ENCODE measurements around the gene WFDC2. TPM values are rescaled to one million over a fixed set of nuclear protein-coding genes. Genes with fewer than 3 reads are reported as not detected.

Gene WFDC2
- total RNA-seq, 1 donor from 2014 or later: not detected

DNA sequence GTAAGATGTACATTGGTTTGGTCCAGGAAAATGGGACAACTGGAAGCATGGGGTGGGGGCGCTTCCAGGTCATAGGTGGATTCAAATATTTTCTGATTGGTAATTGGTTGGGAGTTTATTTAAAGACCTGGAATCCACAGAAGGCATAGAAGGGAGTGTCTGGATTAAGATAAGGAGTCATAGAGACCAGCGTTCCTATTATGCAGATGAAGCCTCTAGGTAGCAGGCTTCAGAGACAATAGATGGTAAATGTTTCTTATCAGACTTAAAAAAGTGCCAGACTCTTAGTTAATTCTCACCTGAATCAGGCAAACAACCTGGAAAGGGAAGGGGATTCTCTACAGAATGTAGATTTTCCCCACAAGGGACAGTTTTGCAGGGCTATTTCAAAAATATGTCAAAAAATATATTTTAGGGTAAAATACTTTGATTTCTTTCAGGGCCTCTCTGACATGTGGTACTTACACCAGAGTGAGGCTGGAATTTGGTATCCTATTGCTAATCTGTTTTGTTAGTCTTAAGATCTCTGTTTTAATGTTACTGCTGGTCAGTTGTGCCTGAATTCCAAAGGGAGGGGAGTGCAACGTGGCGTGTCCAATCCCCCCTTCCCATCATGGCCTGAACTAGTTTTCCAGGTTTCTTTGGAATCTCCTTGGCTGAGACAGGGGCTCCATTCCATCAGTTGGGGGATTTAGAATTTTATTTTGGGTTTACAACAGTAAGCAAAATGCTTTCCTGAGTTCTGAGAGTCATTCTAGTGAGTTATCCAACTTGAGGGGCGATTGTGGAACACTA, 28.5 kb upstream of the WFDC2 start:
- no peak for DNase-seq (ENCODE audit: low spot score)
- Mint-ChIP-seq H3K9me3 (no peaks in the 10 kb centered on the region), H3K4me1 (ENCODE audit: low read depth) (peaks cover 38% of the 10 kb centered on the region), H3K4me3 (no peak overlapping the region), H3K27me3 (ENCODE audit: insufficient read depth) (peaks cover 11% of the 10 kb centered on the region), H3K27ac (no peak overlapping the region), H3K36me3 (ENCODE audit: low read depth) (peaks cover 2% of the 10 kb centered on the region)
- intact Hi-C loops (cut with micrococcal nuclease): no loop called here

GRCh38 chr20:45441746-45442145, 27.8 kb upstream of the WFDC2 start:
- intact Hi-C loops (cut with micrococcal nuclease): no loop called here
- H3K36me3 Mint-ChIP-seq (ENCODE audit: low read depth): no peaks in the 10 kb centered on the region
- H3K9me3 Mint-ChIP-seq: no peaks in the 10 kb centered on the region
- no peak overlapping the region for H3K27ac Mint-ChIP-seq
- DNase-seq (ENCODE audit: low spot score): no peak
- no peak overlapping the region for H3K4me3 Mint-ChIP-seq
- H3K4me1 Mint-ChIP-seq (ENCODE audit: low read depth): peaks cover 34% of the 10 kb centered on the region
- peaks cover 13% of the 10 kb centered on the region for H3K27me3 Mint-ChIP-seq (ENCODE audit: insufficient read depth)

DNA sequence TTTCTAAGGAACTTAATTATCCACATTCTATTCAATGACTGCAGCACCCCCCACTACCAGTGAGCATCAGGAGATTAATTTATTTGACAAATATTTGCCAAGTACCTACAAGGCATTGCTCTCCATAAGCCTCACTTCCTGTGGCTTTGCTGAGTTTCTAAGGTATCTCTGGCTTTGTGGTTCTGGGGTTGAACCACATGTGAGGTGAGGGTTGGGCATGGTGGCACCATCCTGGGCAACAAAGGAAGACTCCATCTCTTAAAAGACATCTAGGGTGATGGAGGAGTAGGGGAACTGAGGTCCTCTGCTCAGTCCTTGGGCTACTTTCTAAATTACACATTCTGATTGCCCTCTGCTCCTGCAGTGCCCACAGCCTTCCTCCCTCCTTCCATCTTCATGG, 25.5 kb upstream of the WFDC2 start:
- H3K4me1 Mint-ChIP-seq (ENCODE audit: low read depth): peaks cover 33% of the 10 kb centered on the region
- H3K9me3 Mint-ChIP-seq: no peaks in the 10 kb centered on the region
- no peaks in the 10 kb centered on the region for H3K36me3 Mint-ChIP-seq (ENCODE audit: low read depth)
- no peak overlapping the region for H3K4me3 Mint-ChIP-seq
- H3K27me3 Mint-ChIP-seq (ENCODE audit: insufficient read depth): peaks cover 13% of the 10 kb centered on the region
- intact Hi-C loops (cut with micrococcal nuclease): no loop called here
- DNase-seq (ENCODE audit: low spot score): peak; percentile 19
- H3K27ac Mint-ChIP-seq: no peak overlapping the region

DNA sequence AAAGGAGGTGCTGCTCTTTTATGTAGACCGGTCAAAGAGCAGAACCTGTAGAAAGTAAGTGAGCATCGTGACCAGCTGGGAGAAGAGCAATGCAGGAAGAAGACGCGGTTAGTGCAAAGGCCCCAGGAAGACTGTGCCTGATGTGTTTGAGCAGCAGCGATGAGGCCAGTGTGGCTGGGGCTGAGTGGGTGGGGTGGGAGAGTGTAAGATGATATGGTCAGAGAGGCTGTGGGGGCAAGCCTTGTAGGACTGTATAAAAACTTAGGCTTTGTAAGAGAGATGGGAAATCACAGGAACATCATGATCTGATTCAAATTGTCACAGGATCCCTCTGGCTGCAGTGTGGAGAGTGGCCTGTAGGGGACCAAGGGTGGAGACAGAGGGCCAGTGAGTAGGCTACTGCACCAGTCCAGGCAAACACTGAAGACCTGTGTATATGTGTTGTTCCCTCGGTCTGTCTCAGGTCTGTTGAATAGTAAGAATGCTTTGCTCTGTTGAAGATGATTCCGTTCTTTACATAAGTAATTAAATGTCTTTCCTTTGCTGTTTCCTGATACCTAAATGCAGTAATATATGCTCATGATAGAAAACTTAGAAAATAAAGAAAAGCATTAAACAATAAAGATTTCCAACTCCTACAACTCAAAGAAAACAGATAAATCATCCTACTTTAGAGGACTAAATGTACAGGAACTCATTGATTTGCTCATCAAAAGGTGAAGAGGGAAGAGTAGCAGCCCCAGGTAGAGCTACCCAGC, 23.6 kb upstream of the WFDC2 start:
- Mint-ChIP-seq H3K27ac (no peak overlapping the region), H3K36me3 (ENCODE audit: low read depth) (no peaks in the 10 kb centered on the region), H3K4me1 (ENCODE audit: low read depth) (peaks cover 33% of the 10 kb centered on the region), H3K27me3 (ENCODE audit: insufficient read depth) (peaks cover 13% of the 10 kb centered on the region), H3K9me3 (no peaks in the 10 kb centered on the region), H3K4me3 (no peak overlapping the region)
- intact Hi-C loops (cut with micrococcal nuclease): no loop called here
- DNase-seq (ENCODE audit: low spot score): peak; percentile 19

GRCh38 chr20:45448270-45448669, 21.3 kb upstream of the WFDC2 start:
- Mint-ChIP-seq H3K36me3 (ENCODE audit: low read depth) (no peaks in the 10 kb centered on the region), H3K9me3 (no peaks in the 10 kb centered on the region), H3K27me3 (ENCODE audit: insufficient read depth) (peaks cover 13% of the 10 kb centered on the region), H3K4me1 (ENCODE audit: low read depth) (peaks cover 33% of the 10 kb centered on the region), H3K27ac (no peak overlapping the region), H3K4me3 (no peak overlapping the region)
- no peak for DNase-seq (ENCODE audit: low spot score)
- intact Hi-C loops (cut with micrococcal nuclease): no loop called here

DNA sequence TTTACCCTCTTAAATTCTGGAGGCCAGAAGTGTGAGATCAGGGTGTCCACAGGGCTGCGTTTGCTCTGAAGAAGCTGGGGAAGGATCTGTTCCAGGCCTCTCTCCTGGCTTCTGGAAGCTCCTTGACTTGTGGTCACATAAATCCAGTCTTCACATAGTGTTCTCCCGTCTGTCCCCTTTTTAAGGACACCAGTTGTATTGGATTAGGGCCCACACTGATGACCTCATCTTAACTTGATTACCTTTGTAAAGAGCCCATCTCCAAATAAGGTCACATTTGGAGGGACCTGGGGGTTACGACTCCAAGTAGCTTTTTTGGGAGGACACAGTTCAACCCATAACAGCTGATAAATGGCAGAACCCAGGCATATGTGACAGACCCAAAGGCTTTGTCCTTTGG, 20.0 kb upstream of the WFDC2 start:
- Mint-ChIP-seq H3K27me3 (ENCODE audit: insufficient read depth) (peaks cover 8% of the 10 kb centered on the region), H3K9me3 (no peaks in the 10 kb centered on the region), H3K4me1 (ENCODE audit: low read depth) (peaks cover 22% of the 10 kb centered on the region), H3K27ac (no peak overlapping the region), H3K36me3 (ENCODE audit: low read depth) (no peaks in the 10 kb centered on the region), H3K4me3 (no peak overlapping the region)
- DNase-seq (ENCODE audit: low spot score): no peak
- intact Hi-C loops (cut with micrococcal nuclease): no loop called here

- H3K27me3 Mint-ChIP-seq (ENCODE audit: insufficient read depth): peaks cover 8% of the 10 kb centered on the region
- intact Hi-C loops (cut with micrococcal nuclease): loop anchor here (1.0 kb wide), 3 partner anchors 76 to 131 kb away; partner anchors contain the start of gene SYS1
- H3K4me3 Mint-ChIP-seq: no peak overlapping the region
- no peak overlapping the region for H3K27ac Mint-ChIP-seq
- peaks cover 15% of the 10 kb centered on the region for H3K4me1 Mint-ChIP-seq (ENCODE audit: low read depth)
- DNase-seq (ENCODE audit: low spot score): no peak
- no peaks in the 10 kb centered on the region for H3K9me3 Mint-ChIP-seq
- no peaks in the 10 kb centered on the region for H3K36me3 Mint-ChIP-seq (ENCODE audit: low read depth)
Observed at GRCh38 chr20:45450097-45450818, 19.3 kb upstream of the WFDC2 start.

GRCh38 chr20:45452238-45452637, 17.3 kb upstream of the WFDC2 start:
- H3K36me3 Mint-ChIP-seq (ENCODE audit: low read depth): no peaks in the 10 kb centered on the region
- no peaks in the 10 kb centered on the region for H3K9me3 Mint-ChIP-seq
- peaks cover 2% of the 10 kb centered on the region for H3K27me3 Mint-ChIP-seq (ENCODE audit: insufficient read depth)
- H3K27ac Mint-ChIP-seq: no peak overlapping the region
- H3K4me3 Mint-ChIP-seq: no peak overlapping the region
- H3K4me1 Mint-ChIP-seq (ENCODE audit: low read depth): peaks cover 5% of the 10 kb centered on the region
- no peak for DNase-seq (ENCODE audit: low spot score)
- intact Hi-C loops (cut with micrococcal nuclease): no loop called here

GRCh38 chr20:45452772-45453691, 16.5 kb upstream of the WFDC2 start:
- Mint-ChIP-seq H3K36me3 (ENCODE audit: low read depth) (no peaks in the 10 kb centered on the region), H3K27me3 (ENCODE audit: insufficient read depth) (peaks cover 2% of the 10 kb centered on the region), H3K4me3 (no peak overlapping the region), H3K9me3 (no peaks in the 10 kb centered on the region), H3K4me1 (ENCODE audit: low read depth) (peaks cover 5% of the 10 kb centered on the region), H3K27ac (no peak overlapping the region)
- no peak for DNase-seq (ENCODE audit: low spot score)
- intact Hi-C loops (cut with micrococcal nuclease): no loop called here

DNA sequence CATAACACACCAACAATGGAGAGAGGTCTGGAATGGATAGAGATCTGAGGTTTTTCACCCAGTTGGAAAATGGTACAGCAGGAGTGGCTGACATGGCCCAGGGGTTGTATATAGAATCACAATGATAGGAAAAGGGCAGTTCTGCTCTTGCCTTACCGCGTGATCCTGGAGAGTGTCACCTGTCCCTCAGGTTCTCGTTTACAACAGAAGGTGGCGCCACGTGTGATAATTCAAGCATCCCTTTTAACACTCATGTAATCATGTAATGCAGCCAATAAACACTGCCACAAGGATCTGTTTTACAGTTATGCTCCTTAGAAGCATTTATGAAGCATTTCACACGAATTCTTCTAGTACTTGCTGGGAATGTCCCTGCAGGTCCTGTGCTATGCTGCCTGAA, 12.9 kb upstream of the WFDC2 start:
- no peak for DNase-seq (ENCODE audit: low spot score)
- H3K4me3 Mint-ChIP-seq: no peak overlapping the region
- no peaks in the 10 kb centered on the region for H3K9me3 Mint-ChIP-seq
- H3K36me3 Mint-ChIP-seq (ENCODE audit: low read depth): no peaks in the 10 kb centered on the region
- no peak overlapping the region for H3K27ac Mint-ChIP-seq
- intact Hi-C loops (cut with micrococcal nuclease): loop anchor here (1.0 kb wide), 1 partner anchor 315 kb away; no protein-coding TSS in a partner anchor
- H3K4me1 Mint-ChIP-seq (ENCODE audit: low read depth): no peaks in the 10 kb centered on the region
- H3K27me3 Mint-ChIP-seq (ENCODE audit: insufficient read depth): peaks cover 10% of the 10 kb centered on the region

- H3K9me3 Mint-ChIP-seq: no peaks in the 10 kb centered on the region
- no peak overlapping the region for H3K4me3 Mint-ChIP-seq
- H3K36me3 Mint-ChIP-seq (ENCODE audit: low read depth): no peaks in the 10 kb centered on the region
- no peak for DNase-seq (ENCODE audit: low spot score)
- intact Hi-C loops (cut with micrococcal nuclease): no loop called here
- no peak overlapping the region for H3K27ac Mint-ChIP-seq
- no peaks in the 10 kb centered on the region for H3K4me1 Mint-ChIP-seq (ENCODE audit: low read depth)
- H3K27me3 Mint-ChIP-seq (ENCODE audit: insufficient read depth): peaks cover 12% of the 10 kb centered on the region
Observed at GRCh38 chr20:45459606-45460005, 9.9 kb upstream of the WFDC2 start.

DNA sequence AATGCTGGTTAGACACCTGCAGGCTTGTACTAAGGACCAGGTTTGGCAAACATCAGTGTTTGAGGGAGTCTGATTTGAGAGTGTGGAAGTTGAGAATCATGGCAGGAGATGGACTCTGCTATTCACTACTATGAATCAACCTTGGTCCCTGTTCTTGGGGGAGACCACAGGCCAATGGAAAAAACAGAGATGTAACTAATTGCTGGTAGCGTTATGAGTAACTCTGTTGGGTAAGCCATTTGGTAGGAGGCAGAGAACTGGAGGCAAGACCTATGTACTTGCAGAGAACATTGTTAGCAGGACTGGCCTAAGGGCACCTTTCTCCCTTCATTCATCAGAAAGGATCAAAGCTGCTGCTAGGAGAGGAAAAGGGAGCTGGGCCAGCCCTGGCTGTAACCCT, 8.3 kb upstream of the WFDC2 start:
- Mint-ChIP-seq H3K27ac (no peak overlapping the region), H3K36me3 (ENCODE audit: low read depth) (no peaks in the 10 kb centered on the region), H3K4me1 (ENCODE audit: low read depth) (no peaks in the 10 kb centered on the region), H3K9me3 (no peaks in the 10 kb centered on the region), H3K4me3 (no peak overlapping the region), H3K27me3 (ENCODE audit: insufficient read depth) (peaks cover 16% of the 10 kb centered on the region)
- intact Hi-C loops (cut with micrococcal nuclease): no loop called here
- DNase-seq (ENCODE audit: low spot score): no peak

Measured in activated T-helper 1 cell treated with anti-CD3 and anti-CD28 coated beads, Interleukin-12 subunit alpha, Interleukin-12 subunit beta, Interleukin-2, Interleukin-4 antibody, amounts not matched to agents 30 ng/mL and 10 ng/mL and 1 ng/mL, durations not matched to agents 14 hours and 24 hours and 36 hours (primary cell).